DND-41 (cell line): ENCODE data around the gene ZNRD2.

ENCODE experiments used
- EZH2 ChIP-seq: IDR thresholded peaks from 3 replicates; pipeline ENCODE4 v1.6.1; 2012; ENCODE audit warnings: borderline replicate concordance, low read depth, mild to moderate bottlenecking, moderate library complexity, low read length, inconsistent platforms; ENCODE audit not compliant: severe bottlenecking
- TF ChIP-seq, protein P1 (sequence below): IDR thresholded peaks from 2 replicates; pipeline ENCODE4 v1.5.1; 2012; ENCODE audit warnings: borderline replicate concordance, low read length, moderate library complexity, mild to moderate bottlenecking; ENCODE audit not compliant: poor library complexity, severe bottlenecking; ENCODE audit errors: extremely low read depth

DNA sequence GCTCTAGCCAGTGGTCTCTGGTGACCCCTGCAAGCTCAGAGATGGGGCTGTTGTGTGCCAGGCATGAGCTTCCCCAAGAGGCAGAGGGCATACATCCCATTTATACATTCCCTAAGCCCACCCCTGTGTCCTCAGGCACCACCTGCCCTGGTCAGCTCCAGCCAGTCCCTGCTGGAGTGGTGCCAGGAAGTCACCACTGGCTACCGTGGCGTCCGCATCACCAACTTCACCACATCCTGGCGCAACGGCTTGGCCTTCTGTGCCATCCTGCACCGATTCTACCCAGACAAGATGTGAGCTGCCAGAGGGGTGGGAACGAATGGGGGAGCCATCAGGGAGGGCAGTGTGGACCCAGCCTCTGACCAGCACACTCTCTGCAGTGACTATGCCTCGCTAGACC is 13.8 kb downstream of the ZNRD2 start:
- TF ChIP-seq EZH2, result no peak
- TF ChIP-seq, protein P1, sequence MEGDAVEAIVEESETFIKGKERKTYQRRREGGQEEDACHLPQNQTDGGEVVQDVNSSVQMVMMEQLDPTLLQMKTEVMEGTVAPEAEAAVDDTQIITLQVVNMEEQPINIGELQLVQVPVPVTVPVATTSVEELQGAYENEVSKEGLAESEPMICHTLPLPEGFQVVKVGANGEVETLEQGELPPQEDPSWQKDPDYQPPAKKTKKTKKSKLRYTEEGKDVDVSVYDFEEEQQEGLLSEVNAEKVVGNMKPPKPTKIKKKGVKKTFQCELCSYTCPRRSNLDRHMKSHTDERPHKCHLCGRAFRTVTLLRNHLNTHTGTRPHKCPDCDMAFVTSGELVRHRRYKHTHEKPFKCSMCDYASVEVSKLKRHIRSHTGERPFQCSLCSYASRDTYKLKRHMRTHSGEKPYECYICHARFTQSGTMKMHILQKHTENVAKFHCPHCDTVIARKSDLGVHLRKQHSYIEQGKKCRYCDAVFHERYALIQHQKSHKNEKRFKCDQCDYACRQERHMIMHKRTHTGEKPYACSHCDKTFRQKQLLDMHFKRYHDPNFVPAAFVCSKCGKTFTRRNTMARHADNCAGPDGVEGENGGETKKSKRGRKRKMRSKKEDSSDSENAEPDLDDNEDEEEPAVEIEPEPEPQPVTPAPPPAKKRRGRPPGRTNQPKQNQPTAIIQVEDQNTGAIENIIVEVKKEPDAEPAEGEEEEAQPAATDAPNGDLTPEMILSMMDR, result no peak
